ENCODE data around the gene ANKRD42. TPM values are rescaled to one million over a fixed set of nuclear protein-coding genes. Genes with fewer than 3 reads are reported as not detected.

ANKRD42 gene
- total and polyA plus RNA-seq, 2 of the 8 experiments (the other 6 are each of a cell fraction or from before 2014, with no cell fraction given): 2.0 to 5.5 TPM

DNA sequence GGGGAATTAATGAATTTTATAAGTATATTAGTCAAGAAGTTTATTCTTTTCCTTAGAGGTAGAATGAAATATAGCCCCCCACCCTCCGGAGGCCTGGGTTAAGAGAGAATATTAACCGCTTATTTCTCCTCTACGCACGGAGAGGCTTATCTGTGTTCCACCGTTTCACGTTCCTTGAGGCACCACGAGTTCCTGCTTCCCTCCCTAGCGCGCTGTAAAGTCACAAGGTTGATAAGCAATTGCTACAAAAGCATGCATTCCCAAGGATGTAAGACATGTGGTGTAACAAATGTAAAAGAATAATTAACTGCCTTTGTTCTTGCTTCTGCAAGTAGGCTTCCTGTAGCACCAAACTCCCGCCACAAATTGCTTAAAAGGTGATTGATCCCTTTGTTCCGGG, 1.5 kb upstream of the ANKRD42 start:
- H2BK5ac ChIP-seq (ENCODE audit: low read depth, low read length): no peak overlapping the region
- no peak overlapping the region for H3K14ac ChIP-seq (ENCODE audit: insufficient read length)
- peak overlapping the region in 1 of 4 experiments; percentile 99; a peak in 3 of 8 replicates for H3K4me3 ChIP-seq (ENCODE audit: extremely low read depth in 1 of 4, insufficient read depth in 2 of 4, low read depth in 3 of 4, low read length in 4 of 4)
- H3K56ac ChIP-seq (replicated peaks; ENCODE audit: insufficient read length, low read depth, low read length): no peak overlapping the region
- no peak overlapping the region for H2BK15ac ChIP-seq (ENCODE audit: low read length)
- FAIRE-seq (no peak), DNase-seq (ENCODE audit: low read depth in 1 of 2, low spot score in 2 of 2) (no peak)
- H3K9me3 ChIP-seq (ENCODE audit: insufficient read depth in 2 of 2, low read depth in 1 of 2, low read length in 1 of 2): no peaks in the 10 kb centered on the region
- H3K79me2 ChIP-seq (ENCODE audit: control insufficient read depth in 1 of 2, insufficient read depth in 2 of 2, low read length in 2 of 2): peaks cover 5 to 16% of the 10 kb centered on the region in 2 experiments
- 0 out of 2 replicates have a peak, but pooled peaks cover 4% of the 10 kb centered on the region for H3K79me1 ChIP-seq (ENCODE audit: low read depth, low read length)
- no peak overlapping the region for H4K5ac ChIP-seq (ENCODE audit: insufficient read length, low read depth, low read length)
- TF ChIP-seq PHF8 (conservative IDR thresholded peaks at IDR 0.05; ENCODE audit: low read depth, low read length): no peak
- no peak for TF ChIP-seq CBX8 (IDR thresholded peaks at IDR 0.05; ENCODE audit: borderline replicate concordance, low read depth, low read length)
- peaks cover 4 to 36% (median 12%) of the 10 kb centered on the region in 4 experiments; a peak in 7 of 8 replicates for H3K36me3 ChIP-seq (ENCODE audit: control insufficient read depth in 2 of 4, insufficient read depth in 4 of 4, low read length in 3 of 4)
- H2AFZ ChIP-seq (ENCODE audit: low read length): no peak overlapping the region
- H4K20me1 ChIP-seq (replicated peaks in 1 of 2; ENCODE audit: control insufficient read depth in 1 of 2, insufficient read depth in 2 of 2, low read length in 2 of 2): no peaks in the 10 kb centered on the region
- H3K4me2 ChIP-seq (ENCODE audit: insufficient read depth in 1 of 2, low read depth in 2 of 2, low read length in 2 of 2): peak overlapping the region in 1 of 2 experiments; percentile 97; a peak in 3 of 4 replicates
- no peak overlapping the region for H2BK120ac ChIP-seq (replicated peaks; ENCODE audit: low read depth, low read length)
- H2BK20ac ChIP-seq (ENCODE audit: low read length): no peak overlapping the region
- no peak overlapping the region for H2BK12ac ChIP-seq (ENCODE audit: low read depth, low read length)
- POLR2A ChIA-PET (ENCODE audit: partially characterized antibody): no interaction called here
- H3K9ac ChIP-seq (replicated peaks in 1 of 4; ENCODE audit: extremely low read depth in 1 of 4, low read depth in 3 of 4, low read length in 3 of 4): 0 out of 7 replicates have a peak overlapping the region, but pooled peaks of 1 of the 4 experiments have one; percentile 85
- no peak overlapping the region for H4K91ac ChIP-seq (replicated peaks; ENCODE audit: insufficient read length, low read length)
- no peak overlapping the region for H3K23ac ChIP-seq (ENCODE audit: insufficient read length)
- WGBS, 2 experiments (ENCODE audit: extremely low coverage in 1 of 2, insufficient coverage in 1 of 2, insufficient read length in 1 of 2, insufficient replicate concordance in 2 of 2, low coverage in 1 of 2, low lambda C conversion rate in 2 of 2, missing lambda C conversion rate in 1 of 2): 94% methylated on average over 11 of the region's 11 CpGs; no CpG with 5 or more reads in 1 of the 2 experiments
- no peak overlapping the region for H3K27ac ChIP-seq (ENCODE audit: low read depth, low read length)
- no peak overlapping the region for H2AK5ac ChIP-seq (ENCODE audit: low read depth, low read length)
- peaks cover 0 to 2% (median 0%) of the 10 kb centered on the region in 4 experiments; a peak in 2 of 7 replicates for H3K27me3 ChIP-seq (replicated peaks in 1 of 4; ENCODE audit: control insufficient read depth in 3 of 4, extremely low read depth in 1 of 4, insufficient read depth in 3 of 4, low read length in 3 of 4)
- CTCF ChIA-PET (ENCODE audit: partially characterized antibody): no interaction called here
- peaks cover 0 to 2% (median 0%) of the 10 kb centered on the region in 4 experiments; a peak in 1 of 7 replicates for H3K4me1 ChIP-seq (replicated peaks in 1 of 4; ENCODE audit: control insufficient read depth in 3 of 4, insufficient read depth in 4 of 4, low read length in 3 of 4)
- H3K23me2 ChIP-seq (ENCODE audit: low read depth, low read length): peaks cover 10% of the 10 kb centered on the region
- no peak overlapping the region for H3K4ac ChIP-seq (replicated peaks; ENCODE audit: insufficient read length, low read depth, low read length)
- no peak overlapping the region for H3K18ac ChIP-seq (ENCODE audit: extremely low read depth, low read length)
- H4K8ac ChIP-seq (ENCODE audit: extremely low read depth, insufficient read depth, low read length): no peak overlapping the region

Measured in H1 (cell line).